ENCODE measurements around the gene HABP4. TPM values are rescaled to one million over a fixed set of nuclear protein-coding genes. Genes with fewer than 3 reads are reported as not detected.
A peak's percentile ranks its signal among the peaks of the same experiment; 100 is the strongest.

Gene HABP4
- total and polyA plus RNA-seq, 9 of the 15 experiments (the other 6 are each of a cell fraction or from before 2014, with no cell fraction given), result 0.38 to 2.4 (median 1.9) TPM

DNA sequence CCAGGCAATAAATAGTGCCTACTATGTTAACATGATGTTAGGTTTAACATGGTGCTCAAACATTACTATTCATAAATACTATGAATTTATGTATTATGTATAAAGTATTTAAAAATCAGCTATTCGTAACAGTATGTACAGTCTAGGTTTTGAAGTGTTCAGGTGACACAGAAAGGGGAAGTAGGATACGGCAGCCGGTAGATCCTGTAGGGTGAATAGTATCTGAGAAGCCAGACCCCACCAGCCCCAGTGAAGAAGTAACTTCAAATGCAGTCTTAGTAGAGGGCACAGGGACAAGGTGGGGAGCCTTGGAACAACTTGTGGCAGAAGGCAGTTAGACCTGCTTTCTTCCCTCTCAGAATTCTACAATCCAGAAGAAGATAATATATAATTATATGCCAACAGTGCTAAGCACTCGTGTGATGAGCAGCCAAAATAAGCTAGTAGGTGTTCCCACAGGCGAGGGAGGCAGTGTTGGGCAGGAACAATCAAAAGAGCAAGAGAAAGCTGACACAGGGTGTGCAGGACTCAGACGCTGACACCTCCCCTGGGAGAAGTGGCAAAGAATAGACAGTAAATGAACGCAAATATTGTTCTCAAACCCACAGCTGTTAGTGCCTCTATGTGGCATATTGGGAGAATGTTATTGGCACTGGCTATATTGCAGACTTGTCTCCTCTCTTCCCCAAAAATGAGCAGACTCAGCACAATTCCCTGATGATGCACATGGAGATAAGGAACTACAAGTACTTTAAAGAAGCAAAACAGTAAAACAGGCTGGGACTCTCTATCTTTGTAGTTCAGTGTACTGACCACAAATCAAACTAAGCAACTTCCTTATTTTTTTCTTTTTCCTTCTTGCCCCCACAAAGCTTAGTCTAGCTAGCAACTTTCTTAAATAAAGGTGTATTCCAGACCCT, 36.4 kb upstream of the HABP4 start (continued):
- TF ChIP-seq, protein P1, sequence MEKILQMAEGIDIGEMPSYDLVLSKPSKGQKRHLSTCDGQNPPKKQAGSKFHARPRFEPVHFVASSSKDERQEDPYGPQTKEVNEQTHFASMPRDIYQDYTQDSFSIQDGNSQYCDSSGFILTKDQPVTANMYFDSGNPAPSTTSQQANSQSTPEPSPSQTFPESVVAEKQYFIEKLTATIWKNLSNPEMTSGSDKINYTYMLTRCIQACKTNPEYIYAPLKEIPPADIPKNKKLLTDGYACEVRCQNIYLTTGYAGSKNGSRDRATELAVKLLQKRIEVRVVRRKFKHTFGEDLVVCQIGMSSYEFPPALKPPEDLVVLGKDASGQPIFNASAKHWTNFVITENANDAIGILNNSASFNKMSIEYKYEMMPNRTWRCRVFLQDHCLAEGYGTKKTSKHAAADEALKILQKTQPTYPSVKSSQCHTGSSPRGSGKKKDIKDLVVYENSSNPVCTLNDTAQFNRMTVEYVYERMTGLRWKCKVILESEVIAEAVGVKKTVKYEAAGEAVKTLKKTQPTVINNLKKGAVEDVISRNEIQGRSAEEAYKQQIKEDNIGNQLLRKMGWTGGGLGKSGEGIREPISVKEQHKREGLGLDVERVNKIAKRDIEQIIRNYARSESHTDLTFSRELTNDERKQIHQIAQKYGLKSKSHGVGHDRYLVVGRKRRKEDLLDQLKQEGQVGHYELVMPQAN (IDR thresholded peaks at IDR 0.05; ENCODE audit: borderline replicate concordance), result no peak
- TF ChIP-seq ZKSCAN3 (CRISPR knock-in tag; IDR thresholded peaks at IDR 0.05) (no peak), FOXA3 (CRISPR knock-in tag; conservative IDR thresholded peaks at IDR 0.05 in 1 of 2, IDR thresholded peaks at IDR 0.05 in 1 of 2) (no peak), MCM7 (IDR thresholded peaks at IDR 0.05) (no peak)

DNA sequence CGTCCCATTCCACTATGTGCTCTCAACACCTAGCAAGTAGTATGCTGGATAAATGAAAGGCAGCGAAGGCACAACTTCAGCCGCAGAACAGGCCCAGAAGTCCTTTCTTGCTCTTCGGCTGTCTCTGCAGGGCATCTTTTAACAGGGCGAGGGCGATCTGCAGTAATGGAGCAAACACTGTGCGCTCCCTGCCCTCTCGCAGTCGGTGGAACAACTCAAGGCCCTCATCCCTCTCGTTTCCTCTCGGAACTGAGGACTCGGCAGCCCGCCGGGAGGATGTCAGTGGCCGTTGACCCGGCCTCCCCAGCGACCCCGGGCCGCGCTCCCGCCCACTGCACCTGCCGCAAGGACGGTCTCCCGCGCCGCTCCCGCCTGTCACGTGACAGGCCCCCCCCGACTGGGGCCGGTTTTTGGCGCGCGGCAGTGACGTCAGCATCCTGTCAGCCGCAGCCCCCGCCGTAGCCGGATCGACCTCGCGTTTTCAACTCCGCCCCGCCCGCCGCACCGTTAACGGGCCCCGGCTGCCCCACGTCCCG, 32.9 kb upstream of the HABP4 start:
- DNase-seq (ENCODE audit: extremely low read depth in 1 of 4, low spot score in 3 of 4), result peak; percentile 87 to 94 (median 94)
- H3K79me2 ChIP-seq (ENCODE audit: control insufficient read depth, insufficient read depth, low read length), result peaks cover 69% of the 10 kb centered on the region
- ATAC-seq, result peak; percentile 2; the same call in 2 of the 3 replicates
- no peaks in the 10 kb centered on the region for H3K9me1 ChIP-seq (ENCODE audit: control insufficient read depth, insufficient read depth, low read length)
- peaks cover 16% of the 10 kb centered on the region for H4K20me1 ChIP-seq (replicated peaks; ENCODE audit: control insufficient read depth, insufficient read depth, low read length)
- H3K4me3 ChIP-seq, result peak overlapping the region; percentile 95
- FAIRE-seq, result no peak
- H2AFZ ChIP-seq (ENCODE audit: low read depth, low read length), result peak overlapping the region; percentile 57; the same call in 1 of the 2 replicates
- H3K9ac ChIP-seq (ENCODE audit: insufficient read depth in 1 of 2, low read depth in 2 of 2, low read length in 2 of 2), result peak overlapping the region; percentile 79 to 91
- peak overlapping the region; percentile 98 for H3K4me2 ChIP-seq (ENCODE audit: insufficient read depth, low read length)
- peak overlapping the region; percentile 100 for H3K27ac ChIP-seq (ENCODE audit: extremely low read depth, low read depth, low read length)
- in situ Hi-C loops (cut with MboI) (no loop called here), intact Hi-C loops (cut with micrococcal nuclease) (loop anchor here (5.0 to 10.0 kb wide), 2 partner anchors 75 to 92 kb away; no protein-coding TSS in a partner anchor)
- BruUV-seq (replicated peaks), result no TSS peak
- CTCF ChIA-PET (ENCODE audit: low intra/inter-chr PET ratio), result no interaction called here
- POLR2A ChIA-PET, result interaction anchor here (0.6 to 0.8 kb wide), 2 partner anchors 195 to 238 kb away, joined by 3 read pairs; partner anchors contain the start of gene PRXL2C
- H3K36me3 ChIP-seq (ENCODE audit: control insufficient read depth, insufficient read depth, low read length), result peaks cover 23% of the 10 kb centered on the region; the same call in 2 of the 3 replicates
- H3K27me3 ChIP-seq (ENCODE audit: control insufficient read depth in 2 of 2, insufficient read depth in 2 of 2, low read length in 2 of 2), result no peaks in the 10 kb centered on the region
- WGBS (ENCODE audit: insufficient coverage, low coverage, missing lambda C conversion rate), result 0% methylated on average over 26 of the region's 50 CpGs
- peaks cover 23 to 24% of the 10 kb centered on the region in 2 experiments; a peak in 3 of 5 replicates for H3K4me1 ChIP-seq (replicated peaks in 1 of 2; ENCODE audit: control insufficient read depth in 2 of 2, insufficient read depth in 2 of 2, low read length in 2 of 2)
- no peaks in the 10 kb centered on the region for H3K9me3 ChIP-seq (replicated peaks; ENCODE audit: control insufficient read depth, insufficient read depth, low read depth, low read length)
- TF ChIP-seq DIDO1 (tag; IDR thresholded peaks at IDR 0.05; ENCODE audit: low read depth), result peak; percentile 49; the same call in 1 of the 2 replicates
- TF ChIP-seq NRF1 (conservative IDR thresholded peaks at IDR 0.05 in 1 of 2, IDR thresholded peaks at IDR 0.05 in 1 of 2), result peak; percentile 24 to 50; a peak in 2 of 4 replicates
- no peak for TF ChIP-seq NFATC3 (IDR thresholded peaks at IDR 0.05)
- TF ChIP-seq, protein P2, sequence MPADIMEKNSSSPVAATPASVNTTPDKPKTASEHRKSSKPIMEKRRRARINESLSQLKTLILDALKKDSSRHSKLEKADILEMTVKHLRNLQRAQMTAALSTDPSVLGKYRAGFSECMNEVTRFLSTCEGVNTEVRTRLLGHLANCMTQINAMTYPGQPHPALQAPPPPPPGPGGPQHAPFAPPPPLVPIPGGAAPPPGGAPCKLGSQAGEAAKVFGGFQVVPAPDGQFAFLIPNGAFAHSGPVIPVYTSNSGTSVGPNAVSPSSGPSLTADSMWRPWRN (IDR thresholded peaks at IDR 0.05; ENCODE audit: low read depth), result no peak
- TF ChIP-seq, protein P3, sequence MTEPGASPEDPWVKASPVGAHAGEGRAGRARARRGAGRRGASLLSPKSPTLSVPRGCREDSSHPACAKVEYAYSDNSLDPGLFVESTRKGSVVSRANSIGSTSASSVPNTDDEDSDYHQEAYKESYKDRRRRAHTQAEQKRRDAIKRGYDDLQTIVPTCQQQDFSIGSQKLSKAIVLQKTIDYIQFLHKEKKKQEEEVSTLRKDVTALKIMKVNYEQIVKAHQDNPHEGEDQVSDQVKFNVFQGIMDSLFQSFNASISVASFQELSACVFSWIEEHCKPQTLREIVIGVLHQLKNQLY (CRISPR knock-in tag; conservative IDR thresholded peaks at IDR 0.05), result 0 out of 4 replicates have a peak, but pooled peaks of 1 of the 2 experiments have one; percentile 69
- TF ChIP-seq, protein P4, sequence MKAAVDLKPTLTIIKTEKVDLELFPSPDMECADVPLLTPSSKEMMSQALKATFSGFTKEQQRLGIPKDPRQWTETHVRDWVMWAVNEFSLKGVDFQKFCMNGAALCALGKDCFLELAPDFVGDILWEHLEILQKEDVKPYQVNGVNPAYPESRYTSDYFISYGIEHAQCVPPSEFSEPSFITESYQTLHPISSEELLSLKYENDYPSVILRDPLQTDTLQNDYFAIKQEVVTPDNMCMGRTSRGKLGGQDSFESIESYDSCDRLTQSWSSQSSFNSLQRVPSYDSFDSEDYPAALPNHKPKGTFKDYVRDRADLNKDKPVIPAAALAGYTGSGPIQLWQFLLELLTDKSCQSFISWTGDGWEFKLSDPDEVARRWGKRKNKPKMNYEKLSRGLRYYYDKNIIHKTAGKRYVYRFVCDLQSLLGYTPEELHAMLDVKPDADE (conservative IDR thresholded peaks at IDR 0.05; ENCODE audit: control insufficient read depth, low read depth, low read length), result peak; percentile 89
- TF ChIP-seq, protein P5, sequence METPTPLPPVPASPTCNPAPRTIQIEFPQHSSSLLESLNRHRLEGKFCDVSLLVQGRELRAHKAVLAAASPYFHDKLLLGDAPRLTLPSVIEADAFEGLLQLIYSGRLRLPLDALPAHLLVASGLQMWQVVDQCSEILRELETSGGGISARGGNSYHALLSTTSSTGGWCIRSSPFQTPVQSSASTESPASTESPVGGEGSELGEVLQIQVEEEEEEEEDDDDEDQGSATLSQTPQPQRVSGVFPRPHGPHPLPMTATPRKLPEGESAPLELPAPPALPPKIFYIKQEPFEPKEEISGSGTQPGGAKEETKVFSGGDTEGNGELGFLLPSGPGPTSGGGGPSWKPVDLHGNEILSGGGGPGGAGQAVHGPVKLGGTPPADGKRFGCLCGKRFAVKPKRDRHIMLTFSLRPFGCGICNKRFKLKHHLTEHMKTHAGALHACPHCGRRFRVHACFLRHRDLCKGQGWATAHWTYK (CRISPR knock-in tag; IDR thresholded peaks at IDR 0.05), result peak; percentile 74; the same call in 1 of the 2 replicates
